HG03196 (cell line): ENCODE measurements around the gene EED.

Experiments
- ATAC-seq: cut with Tn5 transposase; IDR thresholded peaks from one replicate; pipeline ENCODE4 v1.9.1; 2021; ENCODE audit not compliant: unreplicated experiment

Gene EED

GRCh38 chr11:86247608-86248007 is 3.1 kb downstream of the EED start:
- ATAC-seq = no peak

GRCh38 chr11:86248609-86249008 is 4.1 kb downstream of the EED start:
- no peak for ATAC-seq

- no peak for ATAC-seq
Measured at GRCh38 chr11:86249307-86250098, 5.0 kb downstream of the EED start.

GRCh38 chr11:86251345-86251744 is 6.8 kb downstream of the EED start:
- no peak for ATAC-seq

- ATAC-seq = peak; percentile 65
Measured at GRCh38 chr11:86255896-86256295, 11.3 kb downstream of the EED start.

- no peak for ATAC-seq
Measured at GRCh38 chr11:86256608-86257007, 12.1 kb downstream of the EED start.

- no peak for ATAC-seq
Measured at GRCh38 chr11:86257446-86257845, 12.9 kb downstream of the EED start.

GRCh38 chr11:86259730-86260129 is 15.2 kb downstream of the EED start:
- ATAC-seq = no peak

GRCh38 chr11:86261328-86261727 is 16.8 kb downstream of the EED start:
- ATAC-seq = no peak

GRCh38 chr11:86262387-86262786 is 17.8 kb downstream of the EED start:
- ATAC-seq = no peak

GRCh38 chr11:86264649-86265048 is 20.1 kb downstream of the EED start:
- ATAC-seq = no peak

GRCh38 chr11:86265194-86265593 is 20.6 kb downstream of the EED start:
- ATAC-seq = no peak

- ATAC-seq = no peak
Measured at GRCh38 chr11:86269645-86270044, 25.1 kb downstream of the EED start.

- ATAC-seq = no peak
Measured at GRCh38 chr11:86274503-86274902, 29.9 kb downstream of the EED start.

- ATAC-seq = no peak
Measured at GRCh38 chr11:86274999-86275398, 30.4 kb downstream of the EED start.

GRCh38 chr11:86275493-86276370 is 31.2 kb downstream of the EED start:
- ATAC-seq = no peak

GRCh38 chr11:86277741-86278140 is 33.2 kb downstream of the EED start:
- no peak for ATAC-seq

GRCh38 chr11:86278226-86278625 is 33.7 kb downstream of the EED start:
- ATAC-seq = no peak

- ATAC-seq = no peak
Measured at GRCh38 chr11:86279747-86280146, 35.2 kb downstream of the EED start.

- ATAC-seq = no peak
Measured at GRCh38 chr11:86287468-86287796, 42.9 kb downstream of the EED start.

- ATAC-seq = no peak
Measured at GRCh38 chr11:86288776-86289507, 44.4 kb downstream of the EED start.
